GM12873 (cell line): Measurements from ENCODE around the gene ADAMTSL2.

Experiments
- TF ChIP-seq, protein P1 (sequence below): IDR thresholded peaks from 2 replicates; pipeline ENCODE4 v1.5.1; 2012; ENCODE audit warnings: low read depth, mild to moderate bottlenecking, moderate library complexity, low read length, control low read depth; ENCODE audit not compliant: insufficient read depth; ENCODE audit errors: missing control alignments

ADAMTSL2 gene

DNA sequence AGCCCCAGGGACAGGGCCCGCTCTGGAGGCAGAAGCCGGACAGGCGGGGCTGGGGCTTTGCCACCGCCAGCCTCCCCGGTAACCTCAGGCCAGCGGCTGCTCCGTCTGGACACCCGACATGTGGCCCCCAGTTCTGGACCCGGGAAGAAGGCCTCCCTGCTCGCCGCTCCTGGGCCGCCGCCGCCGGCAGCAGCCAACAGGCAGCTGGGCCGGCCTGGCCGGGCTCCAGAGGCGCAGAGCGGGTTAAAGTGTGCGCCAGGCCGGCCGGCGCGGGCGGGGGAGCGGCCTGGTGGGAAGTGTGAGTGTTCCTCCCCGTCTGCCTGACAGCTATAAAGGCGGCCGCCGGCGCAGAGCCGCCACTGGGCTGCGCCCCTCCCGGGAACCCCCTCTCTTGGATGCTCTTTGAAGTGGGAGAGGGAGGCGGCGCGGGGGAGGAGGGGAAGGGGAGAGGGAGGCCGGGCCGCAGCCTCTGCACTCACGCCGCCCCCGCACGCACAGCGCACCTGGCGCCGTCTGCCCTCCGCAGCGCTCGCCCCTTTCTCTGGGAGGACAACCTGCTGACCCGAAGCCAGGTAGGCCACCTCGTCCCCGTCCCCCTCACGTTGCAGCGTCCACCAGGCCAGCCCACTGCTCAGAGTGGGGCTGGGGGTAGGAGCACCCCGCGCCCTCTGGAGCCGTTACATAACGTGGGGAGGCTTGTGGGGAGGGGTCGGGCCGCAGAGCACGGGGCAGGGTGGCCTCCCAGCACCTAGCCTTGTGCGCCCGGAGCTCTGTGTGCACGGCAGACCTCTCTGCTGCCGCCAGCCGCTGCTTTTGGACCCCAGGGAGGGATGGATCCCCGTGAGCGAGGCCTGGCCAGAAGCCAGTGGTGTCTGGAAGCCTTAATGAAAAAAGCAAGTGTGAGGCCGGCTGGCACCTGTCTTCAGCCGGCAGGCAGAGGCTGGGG lies at the start of gene ADAMTSL2:
Gene ADAMTSL2, plus strand, starts transcription at position 359 of the 946 bp plus-strand sequence. CDS start 2,009 bp downstream, outside the sequence.
- TF ChIP-seq, protein P1, sequence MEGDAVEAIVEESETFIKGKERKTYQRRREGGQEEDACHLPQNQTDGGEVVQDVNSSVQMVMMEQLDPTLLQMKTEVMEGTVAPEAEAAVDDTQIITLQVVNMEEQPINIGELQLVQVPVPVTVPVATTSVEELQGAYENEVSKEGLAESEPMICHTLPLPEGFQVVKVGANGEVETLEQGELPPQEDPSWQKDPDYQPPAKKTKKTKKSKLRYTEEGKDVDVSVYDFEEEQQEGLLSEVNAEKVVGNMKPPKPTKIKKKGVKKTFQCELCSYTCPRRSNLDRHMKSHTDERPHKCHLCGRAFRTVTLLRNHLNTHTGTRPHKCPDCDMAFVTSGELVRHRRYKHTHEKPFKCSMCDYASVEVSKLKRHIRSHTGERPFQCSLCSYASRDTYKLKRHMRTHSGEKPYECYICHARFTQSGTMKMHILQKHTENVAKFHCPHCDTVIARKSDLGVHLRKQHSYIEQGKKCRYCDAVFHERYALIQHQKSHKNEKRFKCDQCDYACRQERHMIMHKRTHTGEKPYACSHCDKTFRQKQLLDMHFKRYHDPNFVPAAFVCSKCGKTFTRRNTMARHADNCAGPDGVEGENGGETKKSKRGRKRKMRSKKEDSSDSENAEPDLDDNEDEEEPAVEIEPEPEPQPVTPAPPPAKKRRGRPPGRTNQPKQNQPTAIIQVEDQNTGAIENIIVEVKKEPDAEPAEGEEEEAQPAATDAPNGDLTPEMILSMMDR, result no peak

- TF ChIP-seq, protein P1, result no peak
Observed at GRCh38 chr9:133485531-133486260, 48.8 kb upstream of the ADAMTSL2 start.

DNA sequence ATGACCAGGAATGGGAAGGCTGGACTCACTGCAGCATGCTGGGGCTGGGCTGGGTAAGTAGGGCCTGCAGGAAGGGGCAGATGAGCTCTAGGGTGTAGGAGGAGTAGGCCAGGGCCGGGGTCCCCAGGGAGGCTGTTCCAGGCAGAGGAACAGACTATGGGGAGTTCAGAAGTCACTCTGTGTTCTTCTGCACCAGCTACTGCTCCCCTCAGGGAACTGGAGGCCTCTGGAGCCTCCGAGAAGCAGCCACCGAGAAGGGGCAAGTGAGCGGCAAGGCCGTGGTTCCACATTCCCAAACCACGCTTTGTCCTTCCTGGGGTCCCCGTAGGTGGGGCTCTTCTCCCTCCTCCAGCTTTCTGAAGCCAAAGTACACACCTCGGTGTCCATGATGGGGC lies 47.2 kb upstream of the ADAMTSL2 start:
- TF ChIP-seq, protein P1, result no peak

- TF ChIP-seq, protein P1, result no peak
Observed at GRCh38 chr9:133488686-133489252, 45.7 kb upstream of the ADAMTSL2 start.

DNA sequence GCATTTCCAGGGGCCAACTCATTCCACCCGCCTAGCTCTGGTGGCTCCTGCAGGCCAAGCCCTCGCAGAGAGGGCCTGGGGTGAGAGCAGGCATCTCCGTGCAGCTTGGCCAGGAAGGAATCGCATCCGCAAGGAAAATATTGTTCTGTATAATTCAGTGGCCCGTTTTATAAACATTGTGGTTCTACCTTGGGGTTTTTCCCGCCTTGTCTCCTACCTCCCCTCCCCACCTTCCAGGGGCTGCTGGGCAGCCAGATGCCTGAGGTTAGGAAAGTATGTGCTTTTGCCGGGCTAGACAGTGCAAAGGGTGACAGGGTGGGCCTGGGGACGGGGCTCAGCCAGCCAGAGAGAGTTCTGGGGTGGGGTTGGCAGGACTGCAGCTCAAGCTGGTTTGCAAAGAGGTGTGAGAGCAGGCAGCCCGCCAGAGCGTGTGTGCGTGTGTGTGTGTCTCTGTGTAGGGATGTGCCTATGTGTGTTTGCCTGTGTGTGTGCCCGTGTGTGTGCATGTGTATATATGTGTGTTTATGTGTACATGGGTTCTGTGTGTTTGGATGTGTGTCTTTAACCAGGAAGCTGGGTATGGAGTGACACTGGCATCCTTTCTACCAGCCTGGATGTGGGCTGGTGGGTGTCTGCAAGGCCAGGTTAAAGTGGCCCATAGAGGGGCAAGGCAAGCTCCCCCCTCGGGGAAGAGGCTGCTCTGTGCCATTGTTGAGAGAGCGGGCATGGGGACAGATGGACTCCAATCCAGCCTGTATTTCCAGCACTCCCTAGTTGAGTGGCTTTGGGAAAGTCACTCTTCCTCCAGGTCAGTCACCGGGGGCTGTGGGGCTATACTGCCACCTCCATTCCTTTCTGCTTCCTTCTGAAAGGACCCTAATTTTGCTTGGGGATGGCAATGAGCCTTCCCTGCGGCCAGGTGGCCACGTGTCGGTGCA lies 45.0 kb upstream of the ADAMTSL2 start:
- TF ChIP-seq, protein P1, result no peak

- TF ChIP-seq, protein P1, result no peak
Observed at GRCh38 chr9:133490201-133490681, 44.3 kb upstream of the ADAMTSL2 start.
